Upper lobe of left lung (tissue), 4 donors: Measurements from ENCODE around the gene TPRA1.

Source experiments
- CTCF ChIP-seq, 6 experiments: fragments of 450-650 bp in 4 of 6; fragments of 200-600 bp in 2 of 6; sonication (generic) in 2 of 6; IDR thresholded peaks; one replicate each; pipeline ENCODE4 v1.5.1; 2016 to 2019; ENCODE audit warnings: antibody characterized with exemption in 6 of 6
- EP300 ChIP-seq, 4 donors: sonication (generic); formaldehyde crosslinking; IDR thresholded peaks; one replicate each; pipeline ENCODE4 v1.5.1; 2017; ENCODE audit warnings: antibody characterized with exemption in 4 of 4, control low read depth in 2 of 4
- POLR2A ChIP-seq, 4 donors: fragments of 450-650 bp; IDR thresholded peaks; one replicate each; pipeline ENCODE4 v1.5.1; 2016 to 2017; ENCODE audit warnings: antibody characterized with exemption in 4 of 4, mild to moderate bottlenecking in 2 of 4

- TF ChIP-seq CTCF (IDR thresholded peaks at IDR 0.05) (no peak), EP300 (IDR thresholded peaks at IDR 0.05) (no peak), POLR2A (IDR thresholded peaks at IDR 0.05) (no peak)
Measured at GRCh38 chr3:127534161-127534451, 56.4 kb downstream of the TPRA1 start.
